GM12865 (cell line): ENCODE data around the gene MSRB1.
"Not testable (repeated sequence)": the region's sequence is repeated elsewhere in the genome, so short reads cannot be mapped to it uniquely, and the experiment has no call there.

Experiments
- DNase-seq: peaks from one replicate; pipeline ENCODE4 v3.0.0; 2010; ENCODE audit warnings: low read depth
- H3K4me3 ChIP-seq: 2 replicates; pipeline ENCODE4 v1.5.1; 2011; ENCODE audit warnings: mild to moderate bottlenecking, low read depth, low read length, control low read depth
- TF ChIP-seq, protein P1 (sequence below): IDR thresholded peaks from 2 replicates; pipeline ENCODE4 v1.5.1; 2011; ENCODE audit warnings: low read length, control low read depth, low read depth, inconsistent platforms; ENCODE audit not compliant: insufficient read depth; ENCODE audit errors: missing control alignments

Gene MSRB1

DNA sequence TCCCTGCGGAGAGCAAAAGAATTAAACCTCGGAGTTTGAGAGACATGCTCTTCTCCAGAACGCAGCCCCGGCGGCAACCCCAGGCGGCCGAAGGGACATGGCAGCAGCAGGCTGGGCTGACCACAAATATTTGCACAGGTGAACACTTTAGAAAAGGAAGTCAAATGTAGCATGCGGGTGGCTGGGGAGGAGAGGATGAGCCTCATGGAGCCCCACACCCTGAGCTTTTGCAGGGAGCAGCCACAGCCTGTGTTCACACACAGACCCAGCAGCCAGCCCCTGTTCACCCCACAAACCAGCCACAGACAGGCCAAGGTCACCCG is 42.6 kb downstream of the MSRB1 start:
- TF ChIP-seq, protein P1, sequence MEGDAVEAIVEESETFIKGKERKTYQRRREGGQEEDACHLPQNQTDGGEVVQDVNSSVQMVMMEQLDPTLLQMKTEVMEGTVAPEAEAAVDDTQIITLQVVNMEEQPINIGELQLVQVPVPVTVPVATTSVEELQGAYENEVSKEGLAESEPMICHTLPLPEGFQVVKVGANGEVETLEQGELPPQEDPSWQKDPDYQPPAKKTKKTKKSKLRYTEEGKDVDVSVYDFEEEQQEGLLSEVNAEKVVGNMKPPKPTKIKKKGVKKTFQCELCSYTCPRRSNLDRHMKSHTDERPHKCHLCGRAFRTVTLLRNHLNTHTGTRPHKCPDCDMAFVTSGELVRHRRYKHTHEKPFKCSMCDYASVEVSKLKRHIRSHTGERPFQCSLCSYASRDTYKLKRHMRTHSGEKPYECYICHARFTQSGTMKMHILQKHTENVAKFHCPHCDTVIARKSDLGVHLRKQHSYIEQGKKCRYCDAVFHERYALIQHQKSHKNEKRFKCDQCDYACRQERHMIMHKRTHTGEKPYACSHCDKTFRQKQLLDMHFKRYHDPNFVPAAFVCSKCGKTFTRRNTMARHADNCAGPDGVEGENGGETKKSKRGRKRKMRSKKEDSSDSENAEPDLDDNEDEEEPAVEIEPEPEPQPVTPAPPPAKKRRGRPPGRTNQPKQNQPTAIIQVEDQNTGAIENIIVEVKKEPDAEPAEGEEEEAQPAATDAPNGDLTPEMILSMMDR = no peak
- no peak for DNase-seq
- no peak overlapping the region for H3K4me3 ChIP-seq

DNA sequence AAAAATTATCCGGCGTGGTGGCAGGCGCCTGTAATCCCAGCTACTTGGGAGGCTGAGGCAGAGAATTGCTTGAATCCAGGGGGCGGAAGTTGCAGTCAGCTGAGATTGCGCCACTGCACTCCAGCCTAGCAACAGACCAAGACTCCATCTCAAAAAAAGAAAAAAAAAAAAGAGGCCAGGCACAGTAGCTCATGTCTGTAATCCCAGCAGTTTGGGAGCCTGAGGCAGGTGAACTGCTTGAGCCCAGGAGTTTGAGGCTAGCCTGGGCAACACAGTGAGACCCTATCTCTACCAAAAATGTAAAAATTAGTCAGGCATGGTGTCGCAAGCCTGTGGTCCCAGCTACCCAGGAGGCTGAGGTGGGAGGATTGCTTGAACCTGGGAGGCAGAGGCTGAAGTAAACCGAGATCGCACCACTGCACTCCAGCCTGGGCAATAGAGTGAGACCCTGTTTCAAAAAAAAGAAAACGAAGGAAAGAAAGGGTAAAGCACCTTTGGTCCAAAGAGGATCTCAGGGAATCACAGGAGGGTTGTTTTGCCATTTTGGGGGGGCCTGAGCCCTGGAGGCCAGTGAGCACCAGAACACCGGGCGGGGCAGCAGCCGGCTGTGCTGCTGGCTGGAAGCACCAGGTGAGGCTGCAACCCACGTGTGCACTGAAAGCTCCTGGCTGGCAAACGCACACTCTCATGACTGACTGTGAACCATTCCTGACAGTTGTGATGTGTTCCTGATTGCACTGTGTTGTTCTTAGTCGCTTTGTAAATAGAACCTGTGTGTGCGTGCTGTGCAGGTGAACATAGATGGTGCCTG is 43.2 kb downstream of the MSRB1 start:
- DNase-seq = no peak
- TF ChIP-seq, protein P1 = no peak
- no peak overlapping the region for H3K4me3 ChIP-seq

DNA sequence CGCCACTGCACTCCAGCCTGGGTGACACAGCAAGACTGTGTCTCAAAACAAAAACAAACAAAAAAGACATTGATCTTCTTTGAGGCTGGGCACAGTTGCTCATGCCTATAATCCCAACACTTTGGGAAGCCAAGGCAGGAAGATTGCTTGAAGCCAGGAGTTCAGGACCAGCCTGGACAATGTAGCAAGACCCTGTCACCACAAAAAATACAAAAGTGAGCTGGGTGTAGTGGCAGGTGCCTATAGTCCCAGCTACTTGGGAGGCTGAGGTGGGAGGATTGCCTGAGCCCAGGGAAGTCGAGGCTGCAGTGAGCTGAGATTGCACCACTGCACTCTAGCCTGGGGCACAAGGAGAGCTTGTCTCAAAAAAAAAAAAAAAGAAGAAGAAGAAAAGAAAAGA is 45.3 kb downstream of the MSRB1 start:
- not testable (repeated sequence) for DNase-seq, H3K4me3 ChIP-seq

DNA sequence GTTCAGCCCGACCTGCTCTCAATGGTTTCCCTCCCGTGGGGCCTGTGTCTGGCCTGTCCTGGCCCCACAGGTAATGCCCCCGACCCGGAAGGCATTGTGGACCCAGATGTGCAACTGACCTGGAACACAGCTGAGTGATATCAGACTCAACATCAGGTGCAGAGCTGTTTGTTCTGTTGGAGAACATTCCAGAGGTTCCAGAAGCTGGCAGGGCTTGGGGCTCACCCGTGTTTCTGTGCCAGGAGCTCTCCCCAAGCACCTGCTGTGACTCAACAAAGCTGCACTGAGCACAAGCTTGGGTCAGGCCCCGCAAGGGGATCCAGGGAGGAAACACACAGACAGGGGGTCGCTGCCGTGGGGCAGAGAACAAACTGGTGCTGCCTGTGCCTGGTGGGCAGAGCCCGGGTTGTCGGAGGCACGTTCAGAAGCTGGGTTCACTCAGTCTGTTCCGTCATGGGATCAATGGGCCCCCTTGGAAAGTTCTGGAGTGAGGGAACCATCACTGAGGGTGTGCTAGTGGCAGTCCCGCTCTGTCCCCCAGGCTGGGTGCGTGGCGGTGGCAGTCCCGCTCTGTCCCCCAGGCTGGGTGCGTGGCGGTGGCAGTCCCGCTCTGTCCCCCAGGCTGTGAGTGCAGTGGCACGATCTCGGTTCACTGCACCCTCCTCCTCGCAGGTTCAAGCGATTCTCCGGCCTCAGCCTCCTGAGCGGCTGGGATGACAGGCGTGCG is 46.9 kb downstream of the MSRB1 start:
- TF ChIP-seq, protein P1 = no peak
- no peak overlapping the region for H3K4me3 ChIP-seq
- no peak for DNase-seq

DNA sequence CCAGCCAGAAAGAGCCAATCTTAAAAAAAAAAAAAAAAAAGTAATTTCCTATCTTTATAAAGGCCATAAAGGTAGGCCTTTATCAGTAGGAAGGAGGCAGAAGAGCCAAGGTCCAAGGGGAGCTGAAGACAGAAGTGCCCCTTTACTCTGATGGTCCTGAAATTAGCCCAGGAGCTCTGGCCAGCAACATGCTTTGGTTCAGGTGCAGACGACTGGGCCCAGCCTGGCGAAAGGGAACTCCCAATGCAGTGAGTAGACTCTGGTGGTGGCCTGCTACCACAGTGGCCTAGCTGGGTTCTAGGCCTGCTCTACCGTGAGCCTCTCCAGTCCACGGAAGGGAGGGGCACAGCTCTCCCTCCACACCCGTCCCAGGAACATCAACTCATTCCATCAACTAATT is 47.9 kb downstream of the MSRB1 start:
- TF ChIP-seq, protein P1 = no peak
- DNase-seq = no peak
- H3K4me3 ChIP-seq = no peak overlapping the region

DNA sequence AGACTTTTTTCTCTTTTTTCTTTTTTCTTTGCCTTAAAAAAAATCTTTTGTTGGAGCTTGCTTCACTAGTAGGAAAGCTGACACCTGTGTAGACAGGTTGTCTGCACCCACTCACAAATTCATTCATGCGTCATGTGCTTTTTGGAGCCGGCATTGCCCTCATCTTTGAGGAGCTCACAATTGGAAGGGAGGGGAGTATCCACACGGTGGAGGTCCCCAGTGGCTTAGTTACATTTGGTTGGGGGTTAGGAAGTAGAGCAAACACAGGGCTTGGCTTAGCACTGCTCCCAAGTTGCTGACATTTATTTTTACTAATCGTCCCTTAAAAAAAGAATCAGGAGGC is 52.3 kb downstream of the MSRB1 start:
- DNase-seq = no peak
- H3K4me3 ChIP-seq = no peak overlapping the region
- TF ChIP-seq, protein P1 = no peak

DNA sequence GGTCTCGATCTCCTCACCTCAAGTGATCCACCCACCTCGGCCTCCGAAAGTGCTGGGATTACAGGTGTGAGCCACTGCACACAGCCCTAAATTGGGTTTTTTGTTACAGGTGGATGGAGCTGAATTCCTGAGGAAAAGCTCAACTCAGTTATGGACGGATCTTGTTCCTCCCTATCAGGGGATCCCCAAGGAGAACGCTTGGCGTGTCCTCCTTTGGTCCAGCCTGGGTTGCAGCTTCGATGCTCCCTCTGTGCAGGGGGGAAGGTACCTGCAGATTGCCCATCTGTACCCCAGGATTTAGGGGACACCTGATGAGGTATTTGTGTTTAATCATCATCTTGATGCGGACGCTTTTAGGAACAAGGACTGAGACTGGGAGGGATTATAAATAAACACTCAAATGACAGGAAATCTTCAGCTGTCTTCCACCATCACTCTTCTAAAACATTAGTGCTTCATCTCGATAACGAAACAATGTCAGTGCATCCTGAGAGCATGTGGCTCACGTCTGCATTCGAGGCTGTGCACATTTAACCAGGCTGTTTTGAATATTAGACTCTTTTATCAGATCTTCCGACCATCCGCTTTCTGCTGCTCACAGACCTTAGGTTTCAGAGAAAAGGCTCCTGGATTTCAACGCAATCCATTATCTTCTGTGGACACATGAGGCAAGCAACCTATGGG is 52.8 kb downstream of the MSRB1 start:
- TF ChIP-seq, protein P1 = no peak
- no peak overlapping the region for H3K4me3 ChIP-seq
- no peak for DNase-seq
